GM18951 (cell line): Measurements from ENCODE around the gene SCRG1.

ENCODE experiments used
- POLR2A ChIP-seq: IDR thresholded peaks from 4 replicates; pipeline ENCODE4 v1.6.1; 2011; ENCODE audit warnings: mild to moderate bottlenecking; ENCODE audit not compliant: insufficient read length, insufficient read depth; ENCODE audit errors: extremely low read depth
- in situ Hi-C: fragments of 300-500 bp; cut with MboI; formaldehyde crosslinking; loops from one replicate; pipeline ENCODE4 v1.12.0; 2022; ENCODE audit warnings: low sequenced_read_pairs, mixed read lengths, inconsistent platforms; ENCODE audit not compliant: unreplicated experiment

The SCRG1 gene

GRCh38 chr4:173401063-173401462 is 2.1 kb upstream of the SCRG1 start:
- in situ Hi-C loops = no loop called here

GRCh38 chr4:173398220-173398619 is 696 bp downstream of the SCRG1 start:
- in situ Hi-C loops = no loop called here
- no peak for TF ChIP-seq POLR2A

More at GRCh38 chr4:173401063-173401462, 2.1 kb upstream of the SCRG1 start:
- no peak for TF ChIP-seq POLR2A

GRCh38 chr4:173397604-173398003 is 1.3 kb downstream of the SCRG1 start:
- no peak for TF ChIP-seq POLR2A
- in situ Hi-C loops = no loop called here

- in situ Hi-C loops = no loop called here
- TF ChIP-seq POLR2A = no peak
Measured at GRCh38 chr4:173391701-173392100, 7.2 kb downstream of the SCRG1 start.

GRCh38 chr4:173386751-173387150 is 12.2 kb downstream of the SCRG1 start:
- no peak for TF ChIP-seq POLR2A
- in situ Hi-C loops = no loop called here

GRCh38 chr4:173382349-173382748 is 16.6 kb downstream of the SCRG1 start:
- in situ Hi-C loops = no loop called here
- no peak for TF ChIP-seq POLR2A

- TF ChIP-seq POLR2A = no peak
- in situ Hi-C loops = no loop called here
Measured at GRCh38 chr4:173381610-173382009, 17.3 kb downstream of the SCRG1 start.

- in situ Hi-C loops = no loop called here
Measured at GRCh38 chr4:173380987-173381386, 17.9 kb downstream of the SCRG1 start.

GRCh38 chr4:173379929-173380328 is 19.0 kb downstream of the SCRG1 start:
- no peak for TF ChIP-seq POLR2A

More at GRCh38 chr4:173380987-173381386, 17.9 kb downstream of the SCRG1 start:
- TF ChIP-seq POLR2A = no peak

GRCh38 chr4:173374588-173374987 is 24.3 kb downstream of the SCRG1 start:
- in situ Hi-C loops = no loop called here
- TF ChIP-seq POLR2A = no peak

More at GRCh38 chr4:173379929-173380328, 19.0 kb downstream of the SCRG1 start:
- in situ Hi-C loops = no loop called here

- TF ChIP-seq POLR2A = peak; percentile 40
- in situ Hi-C loops = no loop called here
Measured at GRCh38 chr4:173371292-173372192, 27.4 kb downstream of the SCRG1 start.

GRCh38 chr4:173370477-173371291 is 28.2 kb downstream of the SCRG1 start, which contains the start of gene SAP30:
TSS of gene SAP30 (plus strand) at chr4:173370954. CDS start at chr4:173371183, 229 bp downstream.
- TF ChIP-seq POLR2A = peak; percentile 99
- in situ Hi-C loops = no loop called here

- in situ Hi-C loops = no loop called here
- TF ChIP-seq POLR2A = no peak
Measured at GRCh38 chr4:173370130-173370476, 28.8 kb downstream of the SCRG1 start.
